Muscle layer of duodenum (tissue), 2 donors: ENCODE data around the gene AFF3.

Experiments used
- H3K27ac ChIP-seq: one replicate; pipeline ENCODE4 v1.7.0; 2013; ENCODE audit warnings: mild to moderate bottlenecking, low read length
- H3K27me3 ChIP-seq: one replicate; pipeline ENCODE4 v1.7.0; 2013; ENCODE audit warnings: low read depth, mild to moderate bottlenecking, control low read depth, low read length
- H3K36me3 ChIP-seq, 2 donors: one replicate each; pipeline ENCODE4 v1.7.0; 2013; ENCODE audit warnings: low read length in 2 of 2, control low read depth in 1 of 2, mild to moderate bottlenecking in 1 of 2; ENCODE audit not compliant: insufficient read depth in 2 of 2, control insufficient read depth in 1 of 2
- H3K4me1 ChIP-seq, 2 donors: one replicate each; pipeline ENCODE4 v1.7.0; 2013; ENCODE audit warnings: low read length in 2 of 2, mild to moderate bottlenecking in 2 of 2, control low read depth in 1 of 2, moderate library complexity in 1 of 2; ENCODE audit not compliant: insufficient read depth in 2 of 2, control insufficient read depth in 1 of 2
- H3K4me3 ChIP-seq, 2 donors: one replicate each; pipeline ENCODE4 v1.7.0; 2013; ENCODE audit warnings: low read length in 2 of 2, low read depth in 1 of 2, mild to moderate bottlenecking in 1 of 2
- H3K9me3 ChIP-seq, 2 donors: one replicate each; pipeline ENCODE4 v1.7.0; 2013; ENCODE audit warnings: low read length in 2 of 2, control low read depth in 1 of 2, mild to moderate bottlenecking in 1 of 2; ENCODE audit not compliant: control insufficient read depth in 1 of 2
- donor health status: healthy.

The AFF3 gene

DNA sequence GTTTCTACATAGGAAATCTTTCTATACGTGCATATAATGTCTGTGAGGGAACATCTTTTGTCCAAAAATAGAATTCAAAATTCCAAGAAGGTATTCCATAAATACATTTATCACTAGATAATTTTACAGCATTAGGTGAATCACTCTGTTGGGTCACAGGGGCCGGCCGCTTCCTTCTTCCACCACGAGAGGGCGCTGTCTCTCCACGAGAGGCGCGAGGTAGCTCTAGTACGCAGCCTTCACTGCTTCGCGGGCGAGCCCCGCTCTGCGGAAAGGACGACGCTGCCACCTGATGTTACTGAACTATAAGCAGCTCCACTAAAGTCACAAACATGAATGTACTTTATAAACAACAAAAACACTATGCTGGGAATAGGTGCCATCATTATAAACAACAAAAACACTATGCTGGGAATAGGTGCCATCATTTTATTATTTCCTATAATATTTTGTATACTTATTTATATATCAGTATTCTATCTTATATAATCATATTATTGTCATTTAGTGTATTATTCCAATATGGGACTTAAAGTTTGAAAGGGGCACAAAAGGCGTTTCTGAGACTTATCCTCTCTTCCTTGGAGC, 583.2 kb downstream of the AFF3 start:
- H3K27me3 ChIP-seq, result no peaks in the 10 kb centered on the region
- no peaks in the 10 kb centered on the region for H3K9me3 ChIP-seq
- no peak overlapping the region for H3K4me3 ChIP-seq

GRCh38 chr2:99555404-99555803, 587.0 kb downstream of the AFF3 start:
- no peak overlapping the region for H3K27ac ChIP-seq
- no peaks in the 10 kb centered on the region for H3K27me3 ChIP-seq
- peaks cover 0 to 2% of the 10 kb centered on the region in 2 donors for H3K36me3 ChIP-seq
- no peak overlapping the region for H3K4me3 ChIP-seq
- H3K9me3 ChIP-seq, result no peaks in the 10 kb centered on the region
- no peaks in the 10 kb centered on the region for H3K4me1 ChIP-seq

More for the DNA sequence above, 583.2 kb downstream of the AFF3 start:
- no peaks in the 10 kb centered on the region for H3K4me1 ChIP-seq
- H3K36me3 ChIP-seq, result no peaks in the 10 kb centered on the region
- H3K27ac ChIP-seq, result no peak overlapping the region

DNA sequence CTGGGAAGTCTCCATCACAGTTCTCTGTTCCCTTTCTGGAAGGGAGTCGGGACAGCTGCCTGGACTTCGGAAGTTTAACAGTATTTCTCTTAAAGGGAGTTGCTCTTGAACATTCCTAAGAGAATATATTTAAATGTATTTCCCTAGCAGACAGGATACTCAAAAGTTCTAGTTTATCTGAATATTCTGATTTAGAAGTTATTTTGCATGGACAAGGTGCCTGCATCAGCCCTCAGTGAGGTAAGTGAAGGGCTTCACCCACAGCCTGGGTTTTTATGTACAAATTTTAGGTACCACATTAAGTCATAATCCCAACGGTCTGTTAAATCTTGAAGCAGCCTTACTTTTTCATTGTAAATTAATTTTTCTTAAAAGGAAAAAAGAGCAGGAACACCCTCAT, 587.5 kb downstream of the AFF3 start:
- H3K36me3 ChIP-seq, result peaks cover 0 to 5% of the 10 kb centered on the region in 2 donors
- H3K27ac ChIP-seq, result no peak overlapping the region
- no peaks in the 10 kb centered on the region for H3K4me1 ChIP-seq
- no peaks in the 10 kb centered on the region for H3K27me3 ChIP-seq
- no peak overlapping the region for H3K4me3 ChIP-seq
- H3K9me3 ChIP-seq, result no peaks in the 10 kb centered on the region

DNA sequence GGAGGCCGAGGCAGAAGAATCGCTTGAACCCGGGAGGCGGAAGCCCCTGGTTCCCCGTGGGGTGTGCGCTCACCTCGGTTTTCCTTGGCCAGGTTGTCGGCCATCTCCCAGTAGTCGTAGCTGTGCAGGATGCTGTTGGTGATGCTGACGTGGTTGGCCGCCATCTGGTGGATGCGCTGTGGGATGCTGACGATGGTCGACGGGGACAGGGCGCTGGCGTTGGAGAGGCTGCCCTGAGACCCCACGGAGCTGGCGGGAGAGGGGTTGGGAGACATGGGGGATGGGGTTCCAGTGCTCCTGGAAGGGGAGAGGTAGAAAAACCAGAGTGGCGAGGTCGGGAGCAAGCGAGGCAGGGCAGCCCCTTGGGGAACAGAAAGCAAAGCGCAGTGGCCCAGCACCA, 588.2 kb downstream of the AFF3 start:
- peaks cover 0 to 5% of the 10 kb centered on the region in 2 donors for H3K36me3 ChIP-seq
- H3K4me3 ChIP-seq, result no peak overlapping the region
- no peaks in the 10 kb centered on the region for H3K9me3 ChIP-seq

GRCh38 chr2:99552529-99552928, 589.9 kb downstream of the AFF3 start:
- no peak overlapping the region for H3K27ac ChIP-seq
- H3K36me3 ChIP-seq, result peaks cover 0 to 5% of the 10 kb centered on the region in 2 donors
- no peaks in the 10 kb centered on the region for H3K27me3 ChIP-seq
- no peaks in the 10 kb centered on the region for H3K9me3 ChIP-seq
- H3K4me1 ChIP-seq, result no peaks in the 10 kb centered on the region
- no peak overlapping the region for H3K4me3 ChIP-seq

More for the DNA sequence above, 588.2 kb downstream of the AFF3 start:
- Histone ChIP-seq H3K4me1 (no peaks in the 10 kb centered on the region), H3K27ac (no peak overlapping the region), H3K27me3 (no peaks in the 10 kb centered on the region)

GRCh38 chr2:99550368-99550767, 592.0 kb downstream of the AFF3 start:
- Histone ChIP-seq H3K9me3 (no peaks in the 10 kb centered on the region), H3K27ac (no peak overlapping the region), H3K4me1 (no peaks in the 10 kb centered on the region), H3K4me3 (no peak overlapping the region), H3K36me3 (peaks cover 0 to 5% of the 10 kb centered on the region in 2 donors), H3K27me3 (no peaks in the 10 kb centered on the region)

GRCh38 chr2:99545604-99546003, 596.8 kb downstream of the AFF3 start:
- Histone ChIP-seq H3K4me1 (peaks cover 0 to 24% of the 10 kb centered on the region in 2 donors), H3K9me3 (no peaks in the 10 kb centered on the region), H3K27ac (no peak overlapping the region), H3K36me3 (peaks cover 0 to 5% of the 10 kb centered on the region in 2 donors), H3K27me3 (no peaks in the 10 kb centered on the region), H3K4me3 (no peak overlapping the region)

GRCh38 chr2:99545066-99545465, 597.3 kb downstream of the AFF3 start:
- Histone ChIP-seq H3K4me3 (no peak overlapping the region), H3K27ac (no peak overlapping the region), H3K27me3 (no peaks in the 10 kb centered on the region), H3K36me3 (no peaks in the 10 kb centered on the region), H3K9me3 (no peaks in the 10 kb centered on the region), H3K4me1 (peaks cover 0 to 24% of the 10 kb centered on the region in 2 donors)

DNA sequence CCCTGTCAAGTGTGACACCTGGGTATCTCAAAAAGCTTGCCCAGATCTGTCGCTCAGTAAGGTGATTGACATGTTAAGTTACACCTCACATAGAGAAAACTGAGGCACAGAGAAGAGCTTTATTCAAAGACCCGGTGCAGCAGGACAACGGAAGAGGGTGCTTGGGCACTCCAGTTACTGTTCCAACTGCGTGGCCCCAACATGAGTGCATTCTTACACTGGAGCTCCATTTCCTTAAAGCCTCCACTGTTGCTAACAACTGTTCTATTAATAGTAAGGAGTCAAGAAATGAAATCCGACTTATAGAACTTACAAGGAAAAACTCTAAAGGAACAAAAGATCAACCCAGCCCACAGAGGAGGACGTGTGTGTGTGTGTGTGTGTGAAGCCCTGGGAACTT, 597.8 kb downstream of the AFF3 start:
- H3K9me3 ChIP-seq, result no peaks in the 10 kb centered on the region
- no peak overlapping the region for H3K27ac ChIP-seq
- H3K27me3 ChIP-seq, result no peaks in the 10 kb centered on the region
- peaks cover 0 to 24% of the 10 kb centered on the region in 2 donors for H3K4me1 ChIP-seq
- no peaks in the 10 kb centered on the region for H3K36me3 ChIP-seq
- H3K4me3 ChIP-seq, result no peak overlapping the region

- H3K4me3 ChIP-seq, result no peak overlapping the region
- H3K9me3 ChIP-seq, result no peaks in the 10 kb centered on the region
- peaks cover 0 to 24% of the 10 kb centered on the region in 2 donors for H3K4me1 ChIP-seq
- no peak overlapping the region for H3K27ac ChIP-seq
- no peaks in the 10 kb centered on the region for H3K36me3 ChIP-seq
- H3K27me3 ChIP-seq, result no peaks in the 10 kb centered on the region
Observed at GRCh38 chr2:99543247-99543646, 599.1 kb downstream of the AFF3 start.

DNA sequence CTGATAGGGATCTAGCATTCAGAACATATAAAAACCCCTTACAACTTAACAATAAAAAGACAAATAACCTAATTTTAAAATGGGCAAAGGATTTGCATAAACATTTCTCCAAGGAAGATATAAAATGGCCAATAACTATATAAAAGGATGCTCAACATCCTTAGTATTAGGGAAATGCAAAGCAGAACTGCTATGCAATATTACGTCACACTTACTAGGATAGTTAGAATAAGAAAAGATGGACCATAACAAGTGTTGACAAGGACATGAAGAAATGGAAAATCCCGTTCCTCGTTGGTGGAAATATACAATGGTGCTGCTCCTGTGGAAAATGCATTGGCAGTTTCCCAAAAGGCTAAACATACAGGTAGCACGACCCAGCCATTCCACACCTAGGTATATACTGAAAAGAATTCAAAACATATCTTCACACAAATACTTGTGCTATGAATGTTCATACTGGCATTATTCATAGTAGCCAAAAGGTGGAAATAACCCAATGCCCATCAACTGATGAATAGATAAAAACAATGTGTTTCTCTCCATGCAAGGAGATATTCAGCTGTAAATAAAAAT, 604.4 kb downstream of the AFF3 start:
- Histone ChIP-seq H3K27me3 (no peaks in the 10 kb centered on the region), H3K27ac (no peak overlapping the region), H3K36me3 (no peaks in the 10 kb centered on the region), H3K4me1 (peaks cover 0 to 8% of the 10 kb centered on the region in 2 donors), H3K9me3 (no peaks in the 10 kb centered on the region), H3K4me3 (no peak overlapping the region)

DNA sequence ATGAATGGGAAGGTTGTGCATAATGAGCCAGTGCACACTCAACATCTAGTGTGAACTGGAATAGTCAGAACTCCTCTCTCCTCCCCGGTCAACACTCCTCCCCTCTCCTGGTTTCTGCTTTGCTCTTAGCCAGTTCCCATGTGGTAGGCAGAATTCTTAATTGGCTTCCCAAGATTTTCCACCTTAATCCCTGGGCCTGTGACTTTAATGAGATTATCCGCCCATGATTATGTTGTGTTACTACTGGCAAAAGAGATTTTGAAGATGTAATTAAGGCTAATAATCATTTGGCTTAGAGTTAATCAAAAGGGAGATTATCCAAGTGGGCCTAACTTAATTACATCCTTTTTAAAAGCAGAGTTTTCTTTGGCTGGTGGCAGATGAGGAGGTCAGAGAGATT, 618.3 kb downstream of the AFF3 start:
- Histone ChIP-seq H3K36me3 (no peaks in the 10 kb centered on the region), H3K4me3 (no peak overlapping the region), H3K27ac (no peak overlapping the region), H3K27me3 (no peaks in the 10 kb centered on the region), H3K4me1 (no peaks in the 10 kb centered on the region), H3K9me3 (no peaks in the 10 kb centered on the region)
